HCT116 (cell line): Measurements from ENCODE around the gene IL17RA. TPM values are rescaled to one million over a fixed set of nuclear protein-coding genes. Genes with fewer than 3 reads are reported as not detected.

Experiments used
- ATAC-seq: fragments of 200-7000 bp; cut with Tn5 transposase; 2 replicates; pipeline ENCODE4 v1.9.1; 2020; ENCODE audit warnings: mild to moderate bottlenecking, moderate library complexity
- BruUV-seq: library from RNA; stranded (reverse); fragments of 400-500 nt; replicated peaks from 2 replicates; lab custom pipeline; 2021; lab: Mats Ljungman, UMichigan
- CTCF ChIA-PET: fragments of 300-600 bp; sonication (Branson Sonifier 250); formaldehyde crosslinking; loops from one replicate; lab custom pipeline; 2021; ENCODE audit warnings: antibody characterized with exemption; lab: Charles Lee
- POLR2A ChIA-PET: fragments of 300-600, 350-600 bp; sonication (Branson Sonifier 250); formaldehyde crosslinking; loops from one replicate; lab custom pipeline; 2021; ENCODE audit warnings: antibody characterized with exemption; lab: Charles Lee
- RAD21 ChIA-PET, 2 experiments: fragments of 300-600 bp; sonication (Branson Sonifier 250); formaldehyde crosslinking; loops; one replicate each; lab custom pipeline; 2023; ENCODE audit warnings: low total read pairs in 2 of 2; ENCODE audit not compliant: uncharacterized antibody in 2 of 2, unreplicated experiment in 2 of 2, low non-redundant PET in 1 of 2; lab: Charles Lee
- DNase-seq: peaks from one replicate; pipeline ENCODE4 v3.0.0-alpha.2; 2010; ENCODE audit warnings: low read depth, low spot score
- H2AFZ ChIP-seq: fragments of 200-600 bp; shearing (Covaris generic), sonication (generic); 2 replicates; pipeline ENCODE4 v1.6.1; 2017; ENCODE audit warnings: low read depth, mixed run types, mixed read lengths, antibody characterized with exemption, low read length; ENCODE audit not compliant: poor library complexity, severe bottlenecking
- H3K27ac ChIP-seq: 2 replicates; pipeline ENCODE4 v1.5.1; 2012; ENCODE audit warnings: low read depth, low read length
- H3K27me3 ChIP-seq: fragments of 200-600 bp; sonication (generic); 2 replicates; pipeline ENCODE4 v1.6.1; 2016; ENCODE audit warnings: mixed run types, low read length, mixed read lengths; ENCODE audit not compliant: insufficient read depth
- H3K36me3 ChIP-seq, 2 experiments: fragments of 200-500 bp in 1 of 2; fragments of 200-600 bp in 1 of 2; sonication (Bioruptor generic) in 1 of 2; sonication (generic) in 1 of 2; 2 replicates each; pipeline versions ENCODE4 v1.5.1 to v1.6.1; 2014 to 2016; ENCODE audit warnings: low read length in 2 of 2, inconsistent platforms in 1 of 2, mixed read lengths in 1 of 2, mixed run types in 1 of 2; ENCODE audit not compliant: insufficient read depth in 2 of 2, control insufficient read depth in 1 of 2
- H3K4me1 ChIP-seq, 2 experiments: fragments of 200-600 bp in 1 of 2; sonication (generic) in 1 of 2; 2 replicates each; pipeline versions ENCODE4 v1.5.1 to v1.6.1; 2012 to 2017; ENCODE audit warnings: low read length in 2 of 2, inconsistent platforms in 1 of 2, mild to moderate bottlenecking in 1 of 2, mixed read lengths in 1 of 2, mixed run types in 1 of 2, moderate library complexity in 1 of 2; ENCODE audit not compliant: insufficient read depth in 2 of 2, control insufficient read depth in 1 of 2
- H3K4me2 ChIP-seq: fragments of 200-600 bp; sonication (generic); 2 replicates; pipeline ENCODE4 v1.6.1; 2017; ENCODE audit warnings: mixed run types, low read length, mixed read lengths
- H3K4me3 ChIP-seq, 2 experiments: fragments of 200-600 bp in 1 of 2; sonication (generic) in 1 of 2; replicated peaks in 1 of 2; 2 replicates each; pipeline ENCODE4 v1.5.1; 2011 to 2016; ENCODE audit warnings: low read length in 2 of 2, control low read depth in 1 of 2, low read depth in 1 of 2, mild to moderate bottlenecking in 1 of 2, mixed read lengths in 1 of 2, mixed run types in 1 of 2
- H3K79me2 ChIP-seq: fragments of 200-600 bp; sonication (generic); 2 replicates; pipeline ENCODE4 v1.6.1; 2017; ENCODE audit warnings: mild to moderate bottlenecking, mixed run types, low read length, moderate library complexity, mixed read lengths; ENCODE audit not compliant: insufficient read depth
- H3K9ac ChIP-seq: fragments of 200-600 bp; sonication (generic); 2 replicates; pipeline ENCODE4 v1.6.1; 2016; ENCODE audit warnings: low read length, mixed read lengths
- H3K9me2 ChIP-seq: fragments of 200-600 bp; sonication (generic), shearing (Covaris generic); 2 replicates; pipeline ENCODE4 v1.6.1; 2017; ENCODE audit warnings: mixed run types, mild to moderate bottlenecking, moderate library complexity; ENCODE audit not compliant: insufficient read depth
- H3K9me3 ChIP-seq, 2 experiments: fragments of 200-500 bp in 1 of 2; fragments of 200-600 bp in 1 of 2; sonication (Bioruptor generic) in 1 of 2; sonication (generic) in 1 of 2; 2 replicates each; pipeline ENCODE4 v1.6.1; 2014 to 2017; ENCODE audit warnings: low read length in 2 of 2, mixed read lengths in 2 of 2, inconsistent platforms in 1 of 2, low read depth in 1 of 2, mild to moderate bottlenecking in 1 of 2, mixed run types in 1 of 2, moderate library complexity in 1 of 2; ENCODE audit not compliant: control insufficient read depth in 1 of 2, insufficient read depth in 1 of 2
- H4K20me1 ChIP-seq: fragments of 200-600 bp; sonication (generic), shearing (Covaris generic); 2 replicates; pipeline ENCODE4 v1.6.1; 2017; ENCODE audit warnings: mixed run types, mild to moderate bottlenecking, moderate library complexity; ENCODE audit not compliant: insufficient read depth
- CBX3 ChIP-seq: IDR thresholded peaks from 2 replicates; pipeline ENCODE4 v1.6.1; 2012; ENCODE audit warnings: low read depth
- CEBPB ChIP-seq: IDR thresholded peaks from 2 replicates; pipeline ENCODE4 v1.6.1; 2012; ENCODE audit warnings: low read depth
- ELF1 ChIP-seq: IDR thresholded peaks from 2 replicates; pipeline ENCODE4 v1.6.1; 2012; ENCODE audit warnings: low read depth, borderline replicate concordance
- EZH2phosphoT487 ChIP-seq: fragments of 200-600 bp; IDR thresholded peaks from 2 replicates; pipeline ENCODE4 v1.6.1; 2018; ENCODE audit warnings: antibody characterized with exemption, borderline replicate concordance
- FOSL1 ChIP-seq: IDR thresholded peaks from 2 replicates; pipeline ENCODE4 v1.6.1; 2012; ENCODE audit warnings: low read depth
- POLR2A ChIP-seq: IDR thresholded peaks from 2 replicates; pipeline ENCODE4 v1.7.0; 2011; ENCODE audit warnings: borderline replicate concordance; ENCODE audit not compliant: insufficient read depth, insufficient read length; ENCODE audit errors: extremely low read depth
- POLR2AphosphoS5 ChIP-seq: IDR thresholded peaks from 2 replicates; pipeline ENCODE4 v1.6.1; 2011; ENCODE audit warnings: mild to moderate bottlenecking, low read depth, low read length, moderate library complexity
- RAD21 ChIP-seq: IDR thresholded peaks from 2 replicates; pipeline ENCODE4 v1.6.1; 2012; ENCODE audit warnings: low read depth, mild to moderate bottlenecking
- SRF ChIP-seq: IDR thresholded peaks from 2 replicates; pipeline ENCODE4 v1.6.1; 2012; ENCODE audit warnings: low read depth
- TCF7L2 ChIP-seq: IDR thresholded peaks from 2 replicates; pipeline ENCODE4 v1.7.0; 2011; ENCODE audit warnings: borderline replicate concordance, inconsistent platforms; ENCODE audit not compliant: insufficient read depth, insufficient read length; ENCODE audit errors: extremely low read depth
- ZFX ChIP-seq: fragments of 450-650 bp; IDR thresholded peaks from 2 replicates; pipeline ENCODE4 v1.6.1; 2017
- intact Hi-C: fragments of 100-400 bp; cut with micrococcal nuclease; formaldehyde crosslinking; loops from 2 replicates; pipeline ENCODE4 v1.10.0; 2022
- total RNA-seq: library from RNA; stranded (reverse); gene quantifications from one replicate; pipeline ENCODE4 v1.2.1, GENCODE V29; 2021; ENCODE audit not compliant: unreplicated experiment
- TF ChIP-seq, protein P1 (sequence below): IDR thresholded peaks from 2 replicates; pipeline ENCODE4 v1.6.1; 2012
- TF ChIP-seq, protein P2 (sequence below), 3 experiments: fragments of 200-600 bp in 1 of 3; sonication (generic) in 1 of 3; IDR thresholded peaks in 2 of 3; conservative IDR thresholded peaks in 1 of 3; 2 replicates each; pipeline ENCODE4 v1.5.1; 2012 to 2017; ENCODE audit warnings: low read depth in 2 of 3, low read length in 2 of 3, antibody characterized with exemption in 1 of 3, borderline replicate concordance in 1 of 3, control low read depth in 1 of 3, mild to moderate bottlenecking in 1 of 3, mixed read lengths in 1 of 3, mixed run types in 1 of 3, moderate library complexity in 1 of 3; ENCODE audit not compliant: insufficient read depth in 1 of 3

The IL17RA gene
- total RNA-seq, 1 experiment from 2014 or later, result 17.3 TPM

DNA sequence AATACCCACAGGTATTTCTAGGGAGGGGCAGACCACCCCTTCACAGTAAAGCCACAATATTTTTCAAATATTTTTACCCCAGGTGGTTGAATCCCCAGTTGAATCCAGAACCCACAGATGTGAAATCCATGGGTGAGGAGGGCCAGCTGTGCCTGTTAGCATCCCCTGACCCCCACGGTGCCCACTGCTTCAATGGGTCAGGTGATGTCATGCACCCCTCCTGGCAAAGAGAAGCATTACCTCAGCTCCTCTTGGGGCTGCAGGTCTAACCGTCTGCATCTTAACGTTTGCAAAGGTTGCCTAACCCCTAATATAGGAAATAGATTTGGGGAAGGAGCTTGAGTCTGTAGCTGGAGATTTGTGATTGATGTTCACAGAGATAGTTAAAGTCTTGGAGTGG is 24.7 kb upstream of the IL17RA start:
- no TSS peak for BruUV-seq
- TF ChIP-seq, protein P1, sequence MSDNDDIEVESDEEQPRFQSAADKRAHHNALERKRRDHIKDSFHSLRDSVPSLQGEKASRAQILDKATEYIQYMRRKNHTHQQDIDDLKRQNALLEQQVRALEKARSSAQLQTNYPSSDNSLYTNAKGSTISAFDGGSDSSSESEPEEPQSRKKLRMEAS, result no peak
- no peak for TF ChIP-seq CBX3
- TF ChIP-seq EZH2phosphoT487, result no peak
- no peak for TF ChIP-seq SRF
- TF ChIP-seq ELF1, result no peak
- TF ChIP-seq POLR2AphosphoS5, result no peak
- no peak overlapping the region for H3K4me3 ChIP-seq
- no peak overlapping the region for H3K9ac ChIP-seq
- no peaks in the 10 kb centered on the region for H3K79me2 ChIP-seq
- no peak overlapping the region for H3K4me2 ChIP-seq
- H4K20me1 ChIP-seq, result no peaks in the 10 kb centered on the region
- intact Hi-C loops, result no loop called here
- no peak for DNase-seq
- no peaks in the 10 kb centered on the region for H3K9me2 ChIP-seq
- no peaks in the 10 kb centered on the region for H3K4me1 ChIP-seq
- ChIA-PET RAD21 (no interaction called here), CTCF (no interaction called here), POLR2A (no interaction called here)
- H3K9me3 ChIP-seq, result no peaks in the 10 kb centered on the region
- H3K27me3 ChIP-seq, result no peaks in the 10 kb centered on the region
- no peak for ATAC-seq
- peaks cover 8 to 12% of the 10 kb centered on the region in 2 experiments; a peak in 3 of 4 replicates for H3K36me3 ChIP-seq
- no peak overlapping the region for H3K27ac ChIP-seq
- H2AFZ ChIP-seq, result no peak overlapping the region

DNA sequence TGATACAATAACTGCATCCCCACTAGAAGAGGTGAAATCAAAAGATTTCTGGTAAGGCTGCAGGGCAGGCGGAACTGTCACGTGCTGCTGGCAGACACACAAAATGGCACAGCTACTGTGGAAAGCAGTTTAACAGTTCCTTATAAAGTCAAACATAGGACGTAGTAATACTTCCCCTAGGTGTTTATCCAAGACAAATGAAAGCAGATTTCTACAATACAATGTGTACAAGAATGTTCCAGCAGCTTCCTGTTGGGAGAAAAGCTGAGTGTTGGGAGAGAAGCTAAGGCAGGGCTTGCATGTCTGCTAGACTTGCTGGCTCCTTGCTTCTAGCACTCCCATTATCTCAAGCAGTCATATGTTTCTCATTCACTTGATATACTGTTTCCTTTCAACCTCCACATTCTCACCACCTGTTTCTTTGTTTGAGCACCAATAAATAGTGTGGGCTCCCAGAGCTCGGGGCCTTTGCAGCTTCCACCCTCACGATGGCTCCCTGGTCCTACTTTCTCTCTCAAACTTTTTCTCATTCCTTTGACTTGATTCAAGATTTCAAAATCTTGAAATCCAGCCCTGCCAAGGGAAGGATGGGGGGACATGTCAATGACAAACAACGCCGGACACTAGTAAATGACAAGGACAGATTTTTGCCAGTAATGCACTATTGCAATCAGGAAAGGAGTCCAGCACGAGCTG is 21.2 kb upstream of the IL17RA start:
- no peak overlapping the region for H2AFZ ChIP-seq
- H3K9ac ChIP-seq, result no peak overlapping the region
- DNase-seq, result no peak

More for the DNA sequence above, 21.2 kb upstream of the IL17RA start:
- H3K79me2 ChIP-seq, result no peaks in the 10 kb centered on the region
- intact Hi-C loops, result no loop called here
- no peaks in the 10 kb centered on the region for H3K9me3 ChIP-seq
- H3K36me3 ChIP-seq, result peaks cover 0 to 2% of the 10 kb centered on the region in 2 experiments; a peak in 1 of 4 replicates
- H3K4me2 ChIP-seq, result no peak overlapping the region
- ChIA-PET POLR2A (no interaction called here), CTCF (interaction anchor here (0.7 to 1.5 kb wide), 2 partner anchors 10 to 11 kb away, joined by 3 read pairs; no protein-coding TSS in a partner anchor), RAD21 (no interaction called here)
- H3K27ac ChIP-seq, result no peak overlapping the region
- no peaks in the 10 kb centered on the region for H3K4me1 ChIP-seq
- no peak for ATAC-seq
- no peaks in the 10 kb centered on the region for H3K9me2 ChIP-seq
- H4K20me1 ChIP-seq, result no peaks in the 10 kb centered on the region
- H3K27me3 ChIP-seq, result no peaks in the 10 kb centered on the region
- BruUV-seq, result no TSS peak
- no peak overlapping the region for H3K4me3 ChIP-seq
- no peak for TF ChIP-seq RAD21
- TF ChIP-seq CEBPB, result no peak
- TF ChIP-seq TCF7L2, result no peak
- TF ChIP-seq CBX3, result no peak
- TF ChIP-seq FOSL1, result no peak
- TF ChIP-seq, protein P1, result no peak
- TF ChIP-seq POLR2A, result no peak
- no peak for TF ChIP-seq ELF1
- no peak for TF ChIP-seq SRF
- TF ChIP-seq, protein P2, sequence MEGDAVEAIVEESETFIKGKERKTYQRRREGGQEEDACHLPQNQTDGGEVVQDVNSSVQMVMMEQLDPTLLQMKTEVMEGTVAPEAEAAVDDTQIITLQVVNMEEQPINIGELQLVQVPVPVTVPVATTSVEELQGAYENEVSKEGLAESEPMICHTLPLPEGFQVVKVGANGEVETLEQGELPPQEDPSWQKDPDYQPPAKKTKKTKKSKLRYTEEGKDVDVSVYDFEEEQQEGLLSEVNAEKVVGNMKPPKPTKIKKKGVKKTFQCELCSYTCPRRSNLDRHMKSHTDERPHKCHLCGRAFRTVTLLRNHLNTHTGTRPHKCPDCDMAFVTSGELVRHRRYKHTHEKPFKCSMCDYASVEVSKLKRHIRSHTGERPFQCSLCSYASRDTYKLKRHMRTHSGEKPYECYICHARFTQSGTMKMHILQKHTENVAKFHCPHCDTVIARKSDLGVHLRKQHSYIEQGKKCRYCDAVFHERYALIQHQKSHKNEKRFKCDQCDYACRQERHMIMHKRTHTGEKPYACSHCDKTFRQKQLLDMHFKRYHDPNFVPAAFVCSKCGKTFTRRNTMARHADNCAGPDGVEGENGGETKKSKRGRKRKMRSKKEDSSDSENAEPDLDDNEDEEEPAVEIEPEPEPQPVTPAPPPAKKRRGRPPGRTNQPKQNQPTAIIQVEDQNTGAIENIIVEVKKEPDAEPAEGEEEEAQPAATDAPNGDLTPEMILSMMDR (IDR thresholded peaks at IDR 0.05 in 2 of 3, conservative IDR thresholded peaks at IDR 0.05 in 1 of 3; ENCODE audit: borderline replicate concordance in 1 of 3, insufficient read depth in 1 of 3, low read depth in 2 of 3, low read length in 2 of 3), result no peak
- no peak for TF ChIP-seq ZFX
- TF ChIP-seq POLR2AphosphoS5, result no peak
